IPS-18a (cell line): ENCODE results near the gene CEP170B.

Experiments used
- H3K27ac ChIP-seq: one replicate; pipeline ENCODE4 v1.5.1; 2013; ENCODE audit warnings: low read length
- H3K27me3 ChIP-seq: one replicate; pipeline ENCODE4 v1.6.1; 2013; ENCODE audit warnings: mild to moderate bottlenecking, low read length; ENCODE audit not compliant: control insufficient read depth, insufficient read depth
- H3K36me3 ChIP-seq: one replicate; pipeline ENCODE4 v1.6.1; 2013; ENCODE audit warnings: low read depth, low read length; ENCODE audit not compliant: control insufficient read depth
- H3K4me1 ChIP-seq: one replicate; pipeline ENCODE4 v1.6.1; 2013; ENCODE audit warnings: low read depth, low read length; ENCODE audit not compliant: control insufficient read depth
- H3K4me3 ChIP-seq: one replicate; pipeline ENCODE4 v1.5.1; 2013; ENCODE audit warnings: low read length
- H3K9ac ChIP-seq: one replicate; pipeline ENCODE4 v1.6.1; 2013; ENCODE audit warnings: mild to moderate bottlenecking, low read length, moderate library complexity
- H3K9me3 ChIP-seq: one replicate; pipeline ENCODE4 v1.6.1; 2013; ENCODE audit warnings: low read depth, low read length; ENCODE audit not compliant: control insufficient read depth

CEP170B gene

DNA sequence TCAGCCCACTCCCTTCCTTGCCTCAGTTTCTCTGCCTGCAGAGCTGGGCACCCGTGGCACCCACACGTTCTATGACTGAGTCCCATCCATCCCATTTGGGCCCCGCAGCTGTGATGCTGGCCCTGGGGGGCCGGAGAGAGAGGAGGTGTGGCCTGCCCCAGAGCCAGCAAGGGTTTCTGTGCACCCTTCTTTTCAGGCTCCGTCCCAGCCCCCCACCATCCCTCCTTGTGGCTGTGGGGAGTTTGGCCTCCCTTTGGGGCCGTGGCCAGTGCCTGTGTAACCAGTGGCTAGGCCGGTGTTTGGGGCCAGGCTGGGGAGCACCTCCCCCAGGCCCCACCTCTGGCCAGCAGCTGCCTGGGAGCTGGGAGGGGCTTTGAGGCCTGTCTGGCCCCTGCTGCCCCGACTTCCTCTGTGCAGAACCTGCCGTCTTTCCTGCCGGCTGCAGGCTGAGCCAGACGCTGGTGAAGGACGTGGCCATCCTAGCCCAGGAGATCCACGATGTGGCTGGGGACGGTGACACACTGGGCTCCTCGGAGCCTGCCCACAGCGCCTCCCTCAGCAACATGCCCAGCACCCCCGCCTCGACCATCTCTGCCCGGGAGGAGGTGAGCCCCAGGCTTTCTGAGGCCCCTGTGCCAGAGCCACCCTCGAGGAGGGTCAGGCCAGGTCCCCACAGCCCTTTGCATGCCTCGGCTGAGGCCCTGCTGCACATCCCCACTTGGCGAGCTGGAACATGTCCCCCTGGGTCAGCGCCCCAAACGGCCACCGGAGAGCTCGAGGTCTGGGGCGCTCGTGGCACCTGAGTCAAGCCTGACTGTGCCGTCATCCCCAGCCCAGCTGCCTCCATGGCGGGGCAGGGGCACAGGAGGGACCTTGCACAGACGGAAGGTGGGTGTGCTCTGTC lies 27.7 kb downstream of the CEP170B start:
- H3K9me3 ChIP-seq, result no peaks in the 10 kb centered on the region
- no peaks in the 10 kb centered on the region for H3K27me3 ChIP-seq
- H3K9ac ChIP-seq, result no peak overlapping the region
- no peaks in the 10 kb centered on the region for H3K4me1 ChIP-seq
- H3K4me3 ChIP-seq, result no peak overlapping the region
- no peaks in the 10 kb centered on the region for H3K36me3 ChIP-seq
- H3K27ac ChIP-seq, result no peak overlapping the region

DNA sequence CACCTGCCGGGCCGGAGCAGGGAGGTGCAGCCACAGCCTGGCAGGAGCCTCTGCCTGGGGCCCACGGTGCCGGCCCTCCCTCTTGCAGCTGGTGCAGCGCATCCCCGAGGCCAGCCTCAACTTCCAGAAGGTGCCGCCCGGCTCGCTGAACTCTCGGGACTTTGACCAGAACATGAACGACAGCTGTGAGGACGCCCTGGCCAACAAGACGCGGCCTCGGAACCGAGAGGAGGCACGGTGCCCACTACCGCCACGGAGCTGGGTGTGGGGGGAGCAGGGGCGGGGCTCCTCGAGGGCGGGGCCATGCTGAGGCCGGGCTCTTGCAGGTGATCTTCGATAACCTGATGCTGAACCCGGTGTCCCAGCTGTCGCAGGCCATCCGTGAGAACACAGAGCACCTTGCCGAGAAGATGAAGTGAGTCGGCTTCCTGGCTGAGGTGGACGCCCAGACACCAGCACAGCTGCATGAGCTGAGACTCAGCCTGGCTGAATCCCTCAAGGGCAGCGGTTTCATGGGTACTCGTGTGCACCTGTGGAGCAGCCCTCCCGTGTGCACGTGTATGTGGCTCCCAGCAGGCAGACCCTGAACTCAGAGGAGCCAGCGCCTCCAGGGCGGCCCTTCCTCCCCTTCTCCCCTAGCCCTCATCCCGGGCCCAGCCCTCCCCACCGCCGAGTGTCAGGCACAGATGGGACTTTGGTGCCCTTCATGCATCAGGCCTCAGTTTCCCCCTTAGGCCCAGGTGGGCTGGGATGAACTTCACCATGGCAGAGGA lies 28.6 kb downstream of the CEP170B start:
- Histone ChIP-seq H3K9ac (no peak overlapping the region), H3K4me1 (no peaks in the 10 kb centered on the region), H3K27me3 (no peaks in the 10 kb centered on the region)

DNA sequence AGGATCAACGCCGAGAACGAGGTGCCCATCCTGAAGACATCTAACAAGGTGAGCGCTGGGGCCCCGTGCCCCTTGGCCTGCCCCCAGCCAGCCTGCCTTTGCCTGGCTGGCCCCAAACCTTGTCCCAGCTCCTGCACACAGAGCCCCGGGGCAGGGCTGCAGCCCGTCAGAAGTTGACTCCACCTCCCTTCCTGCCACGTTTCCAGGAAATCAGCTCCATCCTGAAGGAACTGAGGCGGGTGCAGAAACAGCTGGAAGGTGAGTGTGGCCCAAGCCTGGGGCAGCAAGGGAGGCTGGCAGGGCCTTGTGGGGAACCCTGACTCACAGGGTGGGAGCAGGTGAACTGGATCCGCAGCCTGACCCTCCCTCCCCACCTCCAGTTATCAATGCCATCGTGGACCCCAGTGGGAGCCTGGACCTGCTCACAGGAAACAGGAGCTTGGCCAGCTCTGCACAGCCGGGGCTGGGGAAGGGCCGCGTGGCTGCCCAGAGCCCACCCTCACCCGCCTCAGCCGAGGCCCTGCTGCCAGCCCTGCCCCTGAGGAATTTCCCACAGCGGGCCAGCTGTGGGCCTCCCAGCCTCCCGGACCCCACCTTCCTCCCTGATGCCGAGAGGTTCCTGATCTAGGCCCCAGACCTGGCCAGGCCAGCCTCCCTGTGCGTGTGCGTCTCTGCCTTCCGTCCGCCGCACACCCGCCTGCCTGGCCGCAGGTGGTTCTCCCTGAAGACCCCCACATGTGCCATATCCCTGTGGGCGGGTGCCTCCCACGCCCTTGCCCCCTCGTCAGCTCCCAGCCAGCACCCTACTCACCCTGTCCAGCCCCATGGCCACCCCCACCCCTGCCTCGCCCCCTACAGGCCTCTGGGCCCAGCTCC lies 29.5 kb downstream of the CEP170B start:
- H3K27ac ChIP-seq, result no peak overlapping the region

More for the DNA sequence above, 28.6 kb downstream of the CEP170B start:
- Histone ChIP-seq H3K4me3 (no peak overlapping the region), H3K9me3 (no peaks in the 10 kb centered on the region), H3K36me3 (no peaks in the 10 kb centered on the region), H3K27ac (no peak overlapping the region)

DNA sequence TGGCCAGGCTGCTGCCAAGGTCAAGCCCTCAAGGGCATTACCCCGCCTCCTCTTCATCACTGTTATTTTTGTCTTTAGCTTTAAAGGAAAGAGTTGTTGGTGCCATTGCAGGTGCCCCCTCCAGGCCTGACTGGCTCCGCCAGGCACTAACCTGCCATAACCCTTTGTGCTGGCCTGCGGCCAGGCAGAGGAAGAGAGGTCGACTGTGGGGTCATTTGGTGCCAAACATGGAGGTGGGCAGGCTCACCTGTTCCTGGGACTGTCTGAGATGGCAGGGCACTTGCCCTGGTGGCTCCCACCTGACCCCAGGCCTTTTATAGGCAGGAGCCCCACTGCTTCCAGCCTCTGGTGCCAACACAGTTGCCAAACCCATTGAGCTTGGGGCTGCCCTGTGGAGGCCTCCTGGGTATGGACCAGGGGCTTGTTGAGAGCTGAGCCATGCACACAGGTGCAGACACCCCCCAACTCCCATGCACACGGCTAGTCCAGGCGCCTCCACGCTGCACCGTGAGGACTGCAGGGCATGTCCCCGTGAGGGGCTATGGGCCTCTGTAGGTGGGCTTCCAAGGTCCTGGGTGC lies 30.2 kb downstream of the CEP170B start:
- Histone ChIP-seq H3K4me3 (no peak overlapping the region), H3K36me3 (no peaks in the 10 kb centered on the region), H3K9me3 (no peaks in the 10 kb centered on the region), H3K27me3 (peaks cover 3% of the 10 kb centered on the region), H3K9ac (no peak overlapping the region), H3K4me1 (no peaks in the 10 kb centered on the region), H3K27ac (no peak overlapping the region)

More for the DNA sequence above, 29.5 kb downstream of the CEP170B start:
- no peaks in the 10 kb centered on the region for H3K36me3 ChIP-seq
- H3K9me3 ChIP-seq, result no peaks in the 10 kb centered on the region
- H3K4me3 ChIP-seq, result no peak overlapping the region
- no peaks in the 10 kb centered on the region for H3K4me1 ChIP-seq
- no peaks in the 10 kb centered on the region for H3K27me3 ChIP-seq
- H3K9ac ChIP-seq, result no peak overlapping the region

DNA sequence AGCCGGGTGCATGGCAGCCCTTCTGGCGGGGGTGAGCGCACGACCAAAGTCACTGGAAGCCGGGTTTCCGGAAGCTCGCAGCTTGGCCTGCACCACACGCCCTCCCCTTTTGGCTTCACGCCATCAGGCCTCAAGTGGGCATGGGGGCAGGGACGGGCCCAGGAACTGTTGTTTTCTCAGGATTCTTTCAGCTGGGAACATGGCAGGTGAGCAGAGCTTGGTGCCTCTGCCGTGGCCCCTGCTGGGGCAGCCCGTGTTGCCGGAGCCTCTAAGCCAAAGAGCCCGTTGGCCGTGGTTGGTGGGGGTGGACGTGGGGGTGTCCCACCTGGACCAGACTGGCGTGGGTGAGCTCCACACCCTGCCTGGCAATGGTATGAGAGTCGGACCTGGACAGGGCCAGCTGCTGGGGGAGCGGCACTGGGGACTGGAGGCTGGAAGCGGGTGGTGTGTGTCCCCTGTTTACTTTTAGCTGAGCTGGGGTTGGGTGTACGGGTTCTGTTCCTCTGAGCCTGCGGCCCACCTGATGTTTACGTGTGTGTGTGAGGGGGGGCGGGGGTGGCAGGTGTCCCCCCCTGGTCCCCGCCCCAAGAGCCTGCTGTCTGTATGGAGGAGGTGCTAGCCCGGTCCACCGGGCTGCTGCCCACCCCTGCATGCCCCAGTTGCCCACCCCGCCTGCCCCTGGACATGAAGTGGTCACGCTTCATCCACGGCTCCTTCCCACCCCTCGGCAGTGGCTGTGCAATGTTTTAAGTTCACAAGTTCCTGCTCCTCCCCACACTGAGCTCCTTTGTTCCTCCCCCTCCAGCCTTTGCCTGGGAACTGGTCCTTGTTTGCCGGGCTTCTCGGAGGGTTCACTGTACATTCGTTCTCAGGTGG lies 31.0 kb downstream of the CEP170B start:
- Histone ChIP-seq H3K9ac (no peak overlapping the region), H3K27me3 (peaks cover 11% of the 10 kb centered on the region)

DNA sequence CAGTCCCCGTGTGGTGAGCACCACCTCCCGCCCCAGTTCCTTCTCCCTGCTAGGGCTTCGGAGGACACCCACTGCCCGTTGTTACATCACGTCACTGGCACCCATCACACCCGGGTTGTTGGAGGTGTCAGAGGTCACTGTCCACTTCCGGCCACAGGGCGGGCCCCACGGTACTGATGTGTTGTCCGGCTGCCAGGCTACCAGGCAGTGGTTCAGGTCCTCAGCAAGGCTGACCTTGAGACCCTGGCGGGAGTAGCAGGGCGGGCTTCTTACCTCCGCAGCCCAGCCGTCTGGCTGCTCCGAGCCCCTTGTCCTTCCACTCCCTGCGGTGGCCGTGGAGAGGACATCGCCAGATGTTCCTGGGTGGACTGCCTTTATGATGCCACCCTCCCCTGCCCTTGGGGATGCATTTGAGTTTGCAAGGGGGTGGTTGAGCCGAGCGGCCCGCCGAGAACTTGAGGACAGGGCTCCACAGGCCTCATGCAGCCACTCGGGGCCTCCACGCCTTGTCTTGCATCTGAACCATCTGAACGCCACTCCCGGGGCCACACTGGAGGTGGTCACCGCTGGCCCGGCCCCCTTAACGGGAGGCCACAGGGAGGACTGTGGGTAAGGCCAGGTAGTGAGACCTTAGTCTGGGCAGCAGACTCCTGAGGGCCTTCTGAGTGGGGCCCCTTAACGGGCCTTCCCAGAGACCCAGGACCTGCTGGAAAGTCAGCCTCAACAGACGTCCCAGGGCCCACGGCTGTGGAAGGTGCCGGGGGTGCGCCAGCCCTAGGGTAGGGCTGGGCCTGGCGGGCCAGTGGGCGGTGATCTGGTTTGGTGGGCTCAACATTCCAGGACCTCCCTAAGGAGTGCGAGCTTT lies 32.5 kb downstream of the CEP170B start:
- no peaks in the 10 kb centered on the region for H3K9me3 ChIP-seq
- no peak overlapping the region for H3K9ac ChIP-seq
- H3K27me3 ChIP-seq, result peaks cover 12% of the 10 kb centered on the region
- H3K27ac ChIP-seq, result no peak overlapping the region
- no peaks in the 10 kb centered on the region for H3K36me3 ChIP-seq
- no peak overlapping the region for H3K4me3 ChIP-seq
- H3K4me1 ChIP-seq, result no peaks in the 10 kb centered on the region

More for the DNA sequence above, 31.0 kb downstream of the CEP170B start:
- H3K27ac ChIP-seq, result no peak overlapping the region
- no peaks in the 10 kb centered on the region for H3K4me1 ChIP-seq
- no peaks in the 10 kb centered on the region for H3K36me3 ChIP-seq
- no peak overlapping the region for H3K4me3 ChIP-seq
- no peaks in the 10 kb centered on the region for H3K9me3 ChIP-seq

DNA sequence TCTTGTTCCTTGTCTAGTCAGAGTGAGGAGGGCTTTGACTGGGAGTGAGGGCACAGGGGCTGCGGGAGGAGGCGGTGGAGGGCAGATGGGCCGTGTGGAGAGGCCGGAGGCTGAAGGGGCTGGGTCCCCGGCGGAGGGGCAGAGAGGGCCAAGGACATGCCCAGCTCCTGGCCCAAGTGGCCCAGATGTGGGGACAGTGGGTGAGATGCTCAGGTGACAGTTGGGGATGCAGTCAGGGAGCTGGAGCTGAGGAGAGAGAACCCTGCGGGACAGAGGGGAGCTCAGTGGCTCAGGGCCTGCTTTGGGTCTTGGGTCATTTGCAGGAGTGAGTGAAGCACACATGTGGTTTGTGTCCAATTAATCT lies 33.1 kb downstream of the CEP170B start:
- H3K4me1 ChIP-seq, result no peaks in the 10 kb centered on the region

DNA sequence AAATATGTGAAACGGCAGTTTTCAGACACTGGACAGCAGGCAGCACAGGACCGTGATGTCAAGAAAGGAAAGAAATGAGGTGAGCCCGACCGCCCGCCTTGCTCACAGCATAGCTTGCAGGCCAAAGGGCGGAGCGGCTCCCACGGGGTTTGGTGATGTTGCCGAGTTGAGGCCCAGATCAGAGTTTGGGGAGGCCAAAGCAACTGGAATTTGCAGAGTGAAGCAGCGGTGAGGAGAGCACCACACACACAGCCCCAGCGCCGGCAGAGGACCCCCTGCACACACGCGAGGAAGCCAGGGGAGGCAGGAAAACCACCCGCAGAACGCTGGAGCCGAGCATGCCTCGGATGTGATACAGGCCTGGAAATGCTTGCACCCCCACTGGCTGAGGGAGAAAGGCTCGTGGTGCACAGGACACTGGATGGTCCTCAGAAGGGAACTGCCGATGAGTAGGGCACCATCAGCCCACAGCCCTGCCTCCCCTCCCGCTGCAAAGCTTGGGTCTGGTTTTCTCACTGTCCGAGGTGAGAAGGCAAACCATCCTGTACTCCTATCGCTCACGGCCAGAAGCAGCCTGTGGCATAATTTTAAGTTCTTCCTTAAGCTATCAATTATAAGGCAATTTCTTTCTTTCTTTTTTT lies 33.9 kb downstream of the CEP170B start:
- H3K9me3 ChIP-seq, result no peaks in the 10 kb centered on the region
- no peak overlapping the region for H3K27ac ChIP-seq
- H3K4me1 ChIP-seq, result no peaks in the 10 kb centered on the region
- no peak overlapping the region for H3K9ac ChIP-seq
- peaks cover 20% of the 10 kb centered on the region for H3K27me3 ChIP-seq
- H3K36me3 ChIP-seq, result no peaks in the 10 kb centered on the region
- no peak overlapping the region for H3K4me3 ChIP-seq

More for the DNA sequence above, 33.1 kb downstream of the CEP170B start:
- Histone ChIP-seq H3K9ac (no peak overlapping the region), H3K4me3 (no peak overlapping the region), H3K9me3 (no peaks in the 10 kb centered on the region), H3K27ac (no peak overlapping the region), H3K36me3 (no peaks in the 10 kb centered on the region), H3K27me3 (peaks cover 12% of the 10 kb centered on the region)

DNA sequence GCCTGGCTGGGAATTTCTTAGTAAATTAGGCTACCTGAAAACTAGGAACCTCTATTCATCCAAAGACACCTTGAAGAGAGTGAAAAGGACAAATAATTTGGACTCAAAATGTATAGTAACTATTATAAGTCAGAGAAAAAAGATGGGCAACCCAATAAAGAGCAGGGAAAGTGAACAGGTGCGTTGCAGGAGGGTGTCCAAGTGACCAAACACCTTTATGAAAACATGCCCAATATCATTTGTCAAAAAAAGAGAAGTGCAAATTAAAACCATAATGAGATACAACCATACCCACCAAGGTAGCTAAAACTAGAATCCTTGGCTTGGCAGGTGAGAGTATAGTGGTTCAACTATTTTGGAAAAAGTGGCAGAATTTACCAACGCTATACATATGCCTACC lies 34.7 kb downstream of the CEP170B start:
- Histone ChIP-seq H3K4me3 (no peak overlapping the region), H3K4me1 (no peaks in the 10 kb centered on the region), H3K9me3 (no peaks in the 10 kb centered on the region), H3K9ac (no peak overlapping the region), H3K27ac (no peak overlapping the region), H3K27me3 (peaks cover 28% of the 10 kb centered on the region), H3K36me3 (no peaks in the 10 kb centered on the region)
